KOPT-K1 (cell line): ENCODE data around the gene DIAPH3.

ENCODE experiments used
- H3K27ac ChIP-seq: fragments of 200-600 bp; sonication (generic); 2 replicates; pipeline ENCODE4 v1.5.1; 2016; ENCODE audit warnings: antibody characterized with exemption, mild to moderate bottlenecking, low read depth, low read length; ENCODE audit not compliant: poor library complexity, severe bottlenecking
- H3K36me3 ChIP-seq: fragments of 200-600 bp; sonication (generic); 2 replicates; pipeline ENCODE4 v1.5.1; 2017; ENCODE audit warnings: antibody characterized with exemption, mild to moderate bottlenecking, low read length, moderate library complexity; ENCODE audit not compliant: insufficient read depth
- H3K9me3 ChIP-seq: fragments of 200-600 bp; sonication (generic); 2 replicates; pipeline ENCODE4 v1.5.1; 2017; ENCODE audit warnings: antibody characterized with exemption, low read length, mild to moderate bottlenecking; ENCODE audit not compliant: insufficient read depth, poor library complexity, severe bottlenecking

DIAPH3 gene

DNA sequence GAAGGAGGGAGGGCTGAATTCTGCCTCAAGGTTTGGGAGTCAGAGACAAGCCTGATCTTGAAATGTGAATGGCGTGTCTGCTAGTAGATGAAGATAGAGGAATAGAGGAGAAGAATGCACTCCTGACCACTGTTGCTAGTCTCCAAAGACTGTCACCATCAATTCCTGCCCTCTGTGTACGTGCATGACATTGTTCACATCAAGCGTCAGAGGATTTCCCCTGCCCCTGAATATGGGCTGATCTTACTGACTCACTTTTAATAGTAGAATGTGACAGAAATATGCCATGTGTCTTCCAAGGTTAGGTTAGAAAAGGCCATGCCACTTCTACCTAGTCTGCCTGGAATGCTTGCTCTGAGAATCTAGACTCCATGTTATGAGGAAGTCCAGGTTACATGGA is 538.6 kb downstream of the DIAPH3 start:
- H3K27ac ChIP-seq, result no peak overlapping the region
- H3K9me3 ChIP-seq, result no peaks in the 10 kb centered on the region
- no peaks in the 10 kb centered on the region for H3K36me3 ChIP-seq

DNA sequence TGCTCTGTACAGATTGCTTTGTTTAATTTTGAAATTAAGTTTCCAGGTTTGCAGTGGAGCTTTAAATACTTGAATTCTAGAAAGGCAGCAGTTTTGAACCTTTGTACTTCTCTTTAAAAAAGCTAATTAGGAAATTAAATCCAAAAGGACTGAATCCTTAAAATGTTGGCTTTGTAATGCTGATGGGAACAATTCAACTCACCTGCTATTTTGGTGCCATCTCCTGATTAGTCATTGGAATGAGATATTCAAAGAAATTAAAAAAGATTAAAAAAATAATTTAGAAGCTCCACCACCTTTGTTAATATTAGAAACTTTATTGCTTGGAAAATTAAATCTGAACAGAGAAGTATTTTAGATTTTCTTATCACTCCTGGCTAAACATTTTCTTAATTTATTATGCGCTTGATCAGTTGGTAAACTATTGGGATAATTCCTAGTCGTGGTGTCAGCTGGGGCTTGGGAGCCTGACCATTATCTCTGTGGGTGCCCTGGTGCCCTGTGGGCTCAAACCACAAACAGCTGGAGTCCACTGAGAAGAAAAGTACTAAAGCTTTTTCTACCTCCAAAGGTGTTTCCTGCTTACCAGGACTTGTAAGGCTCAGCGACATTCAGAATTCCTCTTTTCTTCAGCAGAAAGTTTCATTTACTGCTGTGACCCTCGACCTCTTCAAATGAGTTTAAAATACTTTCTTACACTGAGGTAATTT is 540.4 kb downstream of the DIAPH3 start:
- no peak overlapping the region for H3K27ac ChIP-seq
- no peaks in the 10 kb centered on the region for H3K36me3 ChIP-seq
- no peaks in the 10 kb centered on the region for H3K9me3 ChIP-seq

DNA sequence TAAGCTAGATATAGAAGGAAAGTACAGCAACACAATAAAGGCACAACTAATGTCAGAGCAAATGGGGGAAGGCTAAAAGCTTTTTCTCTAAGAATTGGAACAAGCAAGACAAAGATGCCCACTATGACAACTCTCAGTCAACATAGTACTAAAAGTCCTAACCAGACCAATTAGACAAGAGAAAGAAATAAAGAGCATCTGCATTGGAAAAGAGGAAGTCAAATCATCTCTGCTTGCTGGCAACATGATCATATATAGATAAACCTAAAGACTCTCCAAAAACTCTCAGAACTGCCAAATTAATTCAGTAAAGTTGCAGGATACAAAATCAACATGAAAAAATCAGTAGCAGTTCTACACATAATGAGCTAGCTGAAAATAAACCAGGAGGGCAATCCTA is 542.0 kb downstream of the DIAPH3 start:
- Histone ChIP-seq H3K27ac (no peak overlapping the region), H3K36me3 (no peaks in the 10 kb centered on the region), H3K9me3 (peaks cover 8% of the 10 kb centered on the region)
